ENCODE data around the gene GPN3.
"Not testable (repeated sequence)": the region's sequence is repeated elsewhere in the genome, so short reads cannot be mapped to it uniquely, and the experiment has no call there.

Gene GPN3

DNA sequence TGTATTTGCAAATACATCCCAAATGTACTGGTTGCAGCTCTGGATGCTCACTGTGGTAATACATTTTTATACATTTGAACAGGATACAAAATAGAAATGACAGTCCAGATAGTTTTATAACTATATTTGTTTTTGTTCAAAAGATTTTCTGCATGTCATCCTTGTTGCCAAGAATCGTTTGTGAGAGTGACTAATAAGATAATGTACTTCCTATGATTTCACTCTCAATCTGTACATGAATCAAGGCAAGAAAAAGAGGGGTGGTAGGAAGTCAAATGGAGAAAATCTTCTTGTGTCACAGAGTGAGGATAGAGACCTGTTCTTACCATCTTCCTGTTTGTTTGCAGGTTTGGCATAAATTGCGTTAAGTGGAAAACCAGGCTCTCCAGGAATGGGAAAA lies 31.8 kb downstream of the GPN3 start:
- no peak for DNase-seq

DNA sequence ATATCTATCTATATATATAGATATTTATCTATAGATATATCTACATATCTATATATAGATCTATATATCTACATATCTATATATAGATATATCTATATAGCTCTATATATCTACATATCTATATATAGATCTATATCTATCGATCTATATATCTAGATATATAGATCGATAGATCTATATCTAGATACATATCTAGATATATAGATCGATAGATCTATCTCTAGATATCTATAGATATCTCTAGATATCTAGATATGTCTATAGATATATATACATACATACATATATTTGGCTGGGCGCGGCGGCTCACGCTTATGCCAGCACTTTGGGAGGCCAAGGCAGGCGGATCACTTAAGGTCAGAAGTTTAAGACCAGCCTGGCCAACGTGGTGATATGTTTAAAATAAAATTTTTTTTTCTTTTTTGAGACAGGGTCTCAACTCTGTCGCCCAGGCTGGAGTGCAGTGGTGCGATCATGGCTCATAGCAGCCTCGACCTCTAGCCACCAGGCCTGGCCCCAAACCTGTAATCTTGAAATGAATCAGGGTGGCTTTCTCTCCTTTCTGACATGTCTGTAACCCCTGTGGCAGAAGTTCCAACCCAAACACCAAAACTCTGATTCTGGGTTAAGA lies 36.0 kb downstream of the GPN3 start:
- DNase-seq = no peak

DNA sequence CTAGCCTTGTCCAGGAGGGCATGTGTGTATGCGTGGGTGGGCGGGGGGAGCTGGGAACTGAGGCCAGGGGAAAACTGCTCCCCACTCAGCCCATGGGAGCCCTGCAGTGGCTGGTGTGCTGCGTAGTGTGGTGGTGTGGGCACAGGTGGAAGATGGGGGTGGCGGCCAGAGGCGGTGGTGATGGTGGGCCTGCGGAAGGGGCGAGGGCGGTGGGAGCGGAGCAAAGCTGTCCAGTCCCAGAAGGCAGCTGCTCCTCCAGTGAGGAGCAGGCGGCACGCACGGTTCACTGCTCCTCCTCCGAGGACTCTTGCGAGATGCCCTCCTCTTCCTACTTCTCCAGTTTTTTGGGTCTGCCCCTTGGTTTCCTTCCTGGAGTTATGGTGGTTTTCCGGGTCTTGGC lies 38.4 kb downstream of the GPN3 start:
- DNase-seq = not testable (repeated sequence)

DNA sequence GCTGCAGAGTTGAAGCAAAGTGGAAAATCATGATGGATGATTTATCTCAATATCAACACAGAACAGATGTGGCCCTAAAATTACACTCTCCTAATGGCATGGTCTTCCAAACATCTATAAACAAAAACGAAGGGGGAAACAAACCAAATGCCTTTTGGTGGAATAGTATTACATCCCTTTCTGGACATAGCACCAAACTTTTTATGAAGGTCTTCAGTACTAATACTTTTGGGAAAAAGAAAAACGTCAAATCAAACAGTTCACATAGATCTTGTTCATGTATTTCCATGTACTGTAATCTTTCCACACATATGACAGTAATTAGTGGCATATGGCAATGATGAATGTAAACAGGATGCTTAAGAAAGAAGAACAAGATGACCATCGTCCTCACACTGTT lies 41.7 kb downstream of the GPN3 start:
- DNase-seq = no peak

DNA sequence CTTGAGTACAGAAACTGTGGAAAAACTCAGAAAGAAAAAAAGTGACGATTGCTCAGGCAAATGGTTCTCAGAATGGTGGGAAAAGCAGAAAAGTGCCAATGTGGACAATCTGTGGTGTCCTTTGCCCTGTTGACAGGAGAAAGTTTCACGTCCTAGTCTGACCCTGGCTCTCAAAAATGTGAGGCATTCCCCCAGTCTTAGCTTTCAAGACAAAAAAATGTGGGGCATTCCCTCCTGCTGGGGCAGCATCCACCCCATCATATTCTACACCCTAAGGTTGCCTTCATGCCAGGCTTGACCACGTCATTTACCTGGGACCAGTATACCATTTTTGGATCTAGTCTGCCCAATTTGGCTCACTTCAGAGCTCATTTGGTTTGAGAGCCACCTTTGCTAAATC lies 43.8 kb downstream of the GPN3 start:
- DNase-seq = no peak

DNA sequence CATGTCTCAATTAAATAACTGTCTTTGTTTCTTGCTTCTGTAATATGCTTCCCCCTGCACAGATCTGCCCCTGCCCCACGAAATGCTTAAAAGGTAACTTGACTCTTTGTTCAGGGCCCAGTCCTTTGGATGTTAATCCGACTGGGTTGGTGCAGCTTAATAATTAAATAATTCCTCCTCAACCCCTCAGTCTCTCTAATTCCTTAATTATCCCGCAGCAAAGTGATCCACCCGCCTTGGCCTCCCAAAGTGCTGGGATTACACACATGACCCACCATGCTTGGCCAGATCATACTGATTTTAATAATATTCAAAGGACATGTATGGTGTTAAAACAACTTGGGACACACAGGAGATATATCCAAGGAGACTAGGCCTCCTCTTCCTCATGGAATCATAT lies 46.4 kb downstream of the GPN3 start:
- DNase-seq = no peak

DNA sequence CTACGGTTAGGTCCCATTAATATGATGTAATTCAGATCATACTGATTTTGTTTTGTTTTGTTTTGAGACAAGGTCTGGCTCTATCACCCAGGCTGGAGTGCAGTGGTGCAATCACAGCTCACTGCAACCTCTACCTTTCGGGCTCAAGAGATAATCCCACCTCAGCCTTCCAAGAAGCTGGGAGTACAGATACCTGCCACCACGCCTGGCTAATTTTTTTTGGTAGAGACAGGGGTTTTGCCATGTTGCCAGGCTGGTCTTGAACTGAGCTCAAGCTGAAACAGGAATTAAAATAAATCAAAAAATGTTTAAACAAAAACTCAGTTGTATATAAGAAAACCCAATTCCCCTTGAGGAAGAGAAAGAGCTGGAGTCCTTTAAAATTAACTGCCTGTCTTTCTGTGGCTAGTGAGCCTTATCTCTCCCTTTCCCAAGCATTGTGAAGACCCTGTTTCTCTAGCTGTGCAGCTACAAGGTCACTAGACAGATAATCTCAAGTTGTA lies 46.8 kb downstream of the GPN3 start:
- no peak for DNase-seq

DNA sequence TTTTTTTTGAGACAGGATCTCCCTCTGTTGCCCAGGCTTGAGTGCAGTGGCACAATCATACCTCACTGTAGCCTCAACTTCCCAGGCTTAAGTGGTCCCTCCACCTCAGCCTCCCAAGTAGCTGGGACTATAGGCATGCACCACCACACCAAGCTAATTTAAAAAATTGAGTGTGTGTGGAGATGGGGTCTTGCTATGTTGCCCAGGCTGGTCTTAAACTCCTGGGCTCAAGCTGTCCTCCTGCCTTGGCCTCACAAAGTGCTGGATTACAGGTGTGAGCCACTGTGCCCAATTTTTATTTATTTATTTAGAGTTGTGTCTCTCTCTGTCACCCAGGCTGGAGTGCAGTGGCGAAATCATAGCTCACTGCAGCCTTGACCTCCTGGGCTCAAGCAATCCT lies 47.4 kb downstream of the GPN3 start:
- DNase-seq = not testable (repeated sequence)

DNA sequence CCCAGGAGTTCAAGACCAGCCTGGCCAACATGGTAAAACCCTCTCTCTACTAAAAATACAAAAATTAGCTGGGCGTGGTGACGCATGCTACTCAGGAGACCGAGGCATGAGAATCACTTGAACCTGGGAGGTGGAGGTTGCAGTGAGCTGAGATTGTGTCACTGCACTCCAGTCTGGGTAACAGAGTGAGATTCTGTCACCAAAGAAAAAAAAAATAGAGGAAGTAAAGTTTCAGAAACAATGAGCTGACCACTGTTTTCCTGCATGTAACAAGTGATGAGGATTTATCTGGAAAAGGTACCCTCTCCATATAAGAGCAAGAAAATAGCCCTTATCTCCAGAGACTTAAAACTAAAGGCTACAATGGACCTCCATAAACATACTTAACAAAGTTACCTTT lies 50.9 kb downstream of the GPN3 start:
- DNase-seq = not testable (repeated sequence)

DNA sequence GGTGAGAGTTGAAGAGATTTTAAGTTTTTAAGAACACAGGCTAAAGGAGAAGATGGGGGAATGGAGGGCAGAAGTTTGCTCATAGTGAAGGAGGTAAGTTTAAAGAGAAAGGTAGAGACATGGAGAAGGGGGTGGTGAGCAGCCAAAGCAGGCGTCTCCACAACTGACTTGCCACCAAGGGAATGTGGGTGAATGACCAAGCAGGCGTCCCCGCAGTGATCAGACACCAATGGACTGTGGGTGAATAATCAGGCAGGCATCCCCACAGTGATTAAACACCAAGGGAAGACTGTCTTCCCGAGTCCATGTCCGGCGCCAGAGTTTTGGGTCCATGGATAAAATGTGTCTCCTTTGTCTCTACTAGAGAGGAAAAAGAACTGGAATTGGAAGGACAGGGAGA lies 58.0 kb downstream of the GPN3 start:
- DNase-seq = not testable (repeated sequence)

DNA sequence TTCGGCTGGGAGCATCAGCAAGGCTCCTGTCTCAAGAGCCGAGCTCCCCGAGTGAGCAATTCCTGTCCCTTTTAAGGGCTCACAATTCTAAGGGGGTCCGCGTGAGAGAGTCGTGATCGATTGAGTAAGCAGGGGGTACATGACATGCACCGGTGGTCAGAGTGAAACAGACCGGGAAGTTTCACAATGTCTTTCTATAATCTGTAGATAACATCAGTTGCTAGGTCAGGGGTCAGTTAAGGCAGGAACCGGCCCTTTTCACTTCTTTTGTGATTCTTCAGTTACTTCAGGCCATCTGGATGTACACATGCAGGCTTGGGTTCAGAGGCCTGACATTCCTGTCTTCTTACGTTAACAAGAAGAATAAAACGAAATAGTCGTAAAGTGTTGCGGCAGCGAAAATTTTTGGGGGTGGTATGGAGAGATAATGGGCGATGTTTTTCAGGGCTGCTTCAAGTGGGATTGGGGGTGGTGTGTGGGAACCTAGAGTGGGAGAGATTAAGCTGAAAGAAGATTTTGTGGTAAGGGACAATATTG lies 62.9 kb downstream of the GPN3 start:
- DNase-seq = not testable (repeated sequence)

DNA sequence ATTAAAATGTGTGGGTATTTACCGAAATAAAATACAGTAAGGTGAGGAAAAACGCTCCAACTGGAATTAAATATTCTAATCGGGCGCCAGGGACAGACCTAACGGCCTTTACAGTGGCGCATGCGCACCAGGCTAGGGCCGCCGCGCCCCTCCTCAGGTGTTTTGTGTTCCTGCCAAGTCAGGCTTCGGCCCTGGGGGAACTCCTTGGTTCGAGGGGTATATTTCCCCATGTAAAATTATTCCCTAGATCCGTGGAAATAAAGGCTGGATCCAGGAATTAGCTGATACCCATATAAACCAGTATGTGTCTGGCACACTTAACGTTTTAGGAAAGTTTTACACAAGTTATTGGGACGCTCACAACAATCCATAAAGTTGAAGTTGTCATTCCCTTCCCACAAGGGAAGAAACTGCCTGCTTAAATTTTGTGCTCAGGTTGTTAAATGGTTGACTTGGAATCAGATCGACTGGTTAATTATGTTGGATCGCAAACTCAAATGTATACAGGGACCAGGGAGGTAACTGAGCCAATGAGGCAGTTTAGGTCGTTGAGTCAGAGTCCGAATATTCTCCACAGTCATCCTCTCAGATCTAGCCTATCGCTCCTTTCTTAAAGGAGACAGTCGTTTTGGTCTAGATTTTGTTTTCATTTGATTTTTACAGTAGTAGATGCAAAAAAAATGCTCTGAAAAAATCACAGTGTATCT lies 63.9 kb downstream of the GPN3 start:
- DNase-seq = peak; percentile 74

DNA sequence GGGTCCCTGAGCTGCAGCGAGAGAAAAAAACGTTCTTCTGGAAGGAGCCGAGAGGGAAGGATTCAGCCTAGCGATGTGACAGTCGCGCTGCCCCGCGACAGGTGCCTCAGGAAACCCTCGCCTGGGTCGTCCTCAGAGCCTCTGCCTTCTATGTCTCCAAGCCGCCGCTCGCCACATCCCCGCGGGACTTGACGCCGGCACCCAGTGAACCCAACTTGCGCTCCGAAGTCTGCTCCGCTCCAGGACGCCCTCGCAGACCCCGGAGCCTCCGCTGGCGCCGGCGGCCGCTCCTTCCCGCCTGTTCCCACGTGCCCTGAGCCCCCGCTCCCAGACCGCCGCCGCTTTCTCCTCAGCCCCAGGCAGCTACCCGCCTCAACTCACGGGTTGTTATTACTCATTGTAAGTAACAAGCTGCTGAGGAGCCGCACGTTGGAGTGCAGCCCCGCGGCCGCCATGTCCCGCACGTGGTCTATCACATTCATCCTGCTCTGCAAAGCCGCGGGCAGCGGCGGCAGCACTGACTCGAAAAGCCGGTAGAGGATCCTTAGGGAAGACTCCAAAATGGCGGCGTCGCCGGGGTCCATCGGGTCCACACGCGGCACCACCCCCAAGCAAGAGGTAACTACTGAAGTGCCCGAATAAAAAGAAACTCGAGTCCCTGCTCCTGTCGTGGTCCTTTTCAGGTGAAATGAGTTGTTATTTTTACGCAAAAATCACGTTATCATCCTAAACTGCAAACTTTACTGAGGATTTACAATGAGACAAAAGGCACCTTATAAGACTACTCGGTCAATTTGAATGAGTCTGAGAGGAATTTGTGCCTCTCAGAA lies 64.7 kb downstream of the GPN3 start, which contains the start of gene ANAPC7:
ANAPC7 (minus strand) TSS at position 563 of the 830 bp plus-strand sequence; CDS start at position 482, 81 bp downstream.
- DNase-seq = peak; percentile 79
